NCI-H345 (cell line): Measurements from ENCODE around the gene SARNP.
"Not testable (repeated sequence)": the region's sequence is repeated elsewhere in the genome, so short reads cannot be mapped to it uniquely, and the experiment has no call there.

Source experiments
- DNase-seq: peaks from one replicate; lab custom pipeline; 2025; lab: John Stamatoyannopoulos, UW

Gene SARNP

DNA sequence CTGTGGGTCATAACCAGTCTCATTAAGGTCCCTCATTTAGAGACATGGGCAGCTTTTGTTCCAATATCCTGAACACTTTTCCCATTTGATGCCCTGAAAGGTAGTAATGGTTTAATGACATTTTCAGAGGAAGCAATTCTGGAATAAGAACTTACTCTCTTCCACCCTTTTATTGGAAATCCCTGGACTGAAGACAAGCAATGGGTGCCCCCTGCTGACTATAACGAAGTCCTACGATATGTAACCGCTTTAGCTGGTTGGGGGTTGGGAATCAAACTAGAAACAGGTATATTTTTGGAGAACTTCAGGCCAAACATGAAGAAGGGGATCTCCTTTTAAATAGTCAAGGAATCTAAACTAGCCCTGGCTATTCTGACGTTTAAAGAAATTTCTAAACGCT, 20.5 kb downstream of the SARNP start:
- DNase-seq = no peak

DNA sequence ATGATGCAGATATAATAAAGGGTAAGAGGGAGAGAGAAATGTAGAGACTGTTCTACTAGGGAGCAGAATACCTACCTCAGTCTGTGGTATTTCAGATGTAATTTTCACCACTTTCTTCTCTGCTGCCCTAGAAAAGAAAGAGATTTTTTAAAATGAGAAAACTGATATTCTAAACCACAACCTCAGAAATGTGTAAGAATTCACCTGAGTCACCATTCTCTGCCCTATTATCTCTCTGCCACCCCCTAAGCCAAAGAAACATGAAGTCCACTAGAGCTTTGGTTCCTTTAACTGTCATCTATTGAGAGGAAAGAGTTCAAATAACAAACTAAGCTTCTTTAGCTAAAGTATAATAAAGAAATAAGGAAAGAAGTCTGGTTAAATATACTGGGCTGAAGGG, 21.6 kb downstream of the SARNP start:
- DNase-seq = no peak

DNA sequence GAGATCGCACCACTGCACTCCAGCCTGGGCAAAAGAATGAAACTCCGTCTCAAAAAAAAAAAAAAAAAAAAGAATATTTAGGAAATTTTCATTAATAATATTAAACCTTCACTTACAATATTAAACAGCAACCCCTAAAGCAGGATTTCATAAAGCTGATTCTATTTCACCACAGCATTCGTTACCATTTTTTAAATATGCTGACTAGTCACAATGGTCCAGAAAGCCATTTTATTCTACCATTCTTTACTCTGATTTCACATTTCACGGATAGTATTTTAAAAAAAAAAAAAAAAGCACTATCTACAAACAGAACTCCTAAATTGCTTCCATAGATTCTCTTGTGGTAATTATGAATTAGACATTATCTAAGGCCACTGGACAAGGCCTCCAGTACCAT, 27.6 kb downstream of the SARNP start:
- DNase-seq = no peak

DNA sequence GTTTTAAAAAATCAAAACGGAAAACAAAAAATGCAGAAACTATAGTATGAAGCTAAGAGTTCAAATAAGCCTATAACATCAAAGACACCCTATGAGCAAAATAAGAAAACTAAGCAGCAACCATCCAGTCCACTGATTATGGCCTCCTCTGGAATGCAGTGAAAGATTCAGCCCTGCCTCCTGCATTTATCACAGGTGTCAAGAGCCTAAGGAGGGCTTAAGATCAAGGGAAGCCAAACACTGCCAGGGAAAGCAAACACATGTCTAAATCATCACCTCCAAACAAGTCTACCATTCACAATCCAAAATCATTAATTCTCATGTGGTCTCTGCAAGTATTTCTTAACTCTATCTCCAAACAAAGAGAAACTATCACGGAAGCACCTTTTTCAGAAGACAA, 28.4 kb downstream of the SARNP start:
- DNase-seq = no peak

DNA sequence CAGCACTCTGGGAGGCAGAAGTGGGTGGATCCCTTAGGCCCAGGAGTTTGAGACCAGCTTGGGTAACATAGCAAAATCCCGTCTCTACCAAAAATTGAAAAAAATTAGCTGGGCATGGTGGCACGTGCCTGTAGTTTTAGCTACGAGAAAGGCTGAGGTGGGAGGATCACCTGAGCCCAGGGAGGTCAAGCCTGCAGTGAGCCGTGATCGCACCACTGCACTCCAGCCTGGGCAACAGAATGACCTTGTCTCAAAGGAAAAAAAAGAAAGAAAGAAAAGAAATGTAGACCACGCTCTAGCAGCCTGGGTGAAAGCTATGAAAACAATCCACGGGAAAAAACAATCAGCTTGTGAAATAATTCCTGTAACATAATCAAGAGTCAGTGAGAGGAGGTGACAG, 29.0 kb downstream of the SARNP start:
- DNase-seq = no peak

DNA sequence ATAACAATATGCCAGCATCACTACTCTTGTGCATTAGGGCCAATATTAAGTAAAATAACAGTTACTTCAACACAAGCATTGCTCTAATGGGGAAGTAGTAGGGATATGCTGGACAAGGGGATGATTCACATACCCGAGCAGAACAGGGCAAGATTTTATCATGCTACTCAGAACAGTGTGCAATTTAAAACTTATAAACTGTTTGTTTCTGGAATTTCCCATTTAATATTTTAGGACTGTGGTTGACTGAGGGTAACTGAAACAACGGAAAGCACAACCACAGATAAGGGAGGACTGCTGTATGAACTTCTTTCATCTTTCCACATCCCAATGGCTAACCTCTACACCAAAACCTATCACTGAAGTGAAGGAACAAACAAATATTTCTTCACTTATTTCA, 36.8 kb downstream of the SARNP start:
- DNase-seq = no peak

DNA sequence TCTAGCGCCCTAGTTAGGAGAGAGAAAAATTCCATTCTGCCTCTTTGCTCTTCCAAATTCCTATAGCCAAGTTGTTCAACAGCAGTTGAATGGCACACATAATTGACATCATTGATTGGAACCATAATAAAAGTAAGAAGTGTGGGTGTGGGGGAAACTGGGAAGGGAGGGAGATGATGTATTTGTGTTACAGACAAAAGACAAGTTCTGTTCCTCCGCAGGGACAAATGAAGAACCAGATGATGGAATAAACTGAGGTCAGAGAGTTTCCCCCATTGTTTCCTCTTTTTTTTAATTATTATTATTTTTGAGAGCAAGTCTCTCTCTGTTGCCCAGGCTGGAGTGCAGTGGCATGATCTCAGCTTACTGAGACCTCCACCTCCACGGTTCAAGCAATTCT, 39.7 kb downstream of the SARNP start:
- no peak for DNase-seq

DNA sequence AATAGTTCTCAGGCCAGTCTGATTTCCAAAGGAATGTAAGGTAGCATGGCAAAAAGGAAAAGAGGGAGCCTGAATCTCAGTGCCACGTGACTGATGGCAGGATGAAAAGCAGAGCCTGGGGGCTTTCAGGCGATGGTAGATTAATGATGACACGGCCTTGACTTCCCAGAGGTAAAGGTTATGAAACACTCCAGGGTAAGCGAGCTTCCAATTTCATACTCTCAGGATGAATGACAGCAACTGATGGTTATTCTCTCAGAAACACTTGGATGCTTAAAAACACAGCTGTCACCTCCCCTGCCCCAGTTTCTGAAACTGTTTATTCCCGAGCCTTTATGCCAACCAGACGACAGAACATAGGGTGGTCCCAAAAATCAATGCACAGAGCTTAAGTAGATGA, 45.8 kb downstream of the SARNP start:
- DNase-seq = no peak

DNA sequence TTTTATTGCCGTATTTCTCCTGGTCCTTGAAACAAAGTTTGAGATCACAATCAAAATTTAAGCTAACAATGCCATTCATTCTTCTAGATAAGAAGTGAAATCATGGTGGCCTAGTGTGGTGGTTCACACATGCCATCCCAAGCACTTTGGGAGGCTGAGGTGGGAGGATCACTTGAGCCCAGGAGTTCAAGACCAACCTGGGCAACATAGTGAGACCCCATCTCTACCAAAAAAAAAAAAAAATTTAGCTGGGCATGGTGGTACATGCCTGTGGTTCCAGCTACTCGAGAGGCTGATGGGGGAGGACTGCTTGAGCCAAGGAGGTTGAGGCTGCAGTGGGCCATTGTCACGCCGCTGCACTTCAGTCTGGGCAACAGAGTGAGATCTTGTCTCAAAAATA, 50.4 kb downstream of the SARNP start:
- no peak for DNase-seq

DNA sequence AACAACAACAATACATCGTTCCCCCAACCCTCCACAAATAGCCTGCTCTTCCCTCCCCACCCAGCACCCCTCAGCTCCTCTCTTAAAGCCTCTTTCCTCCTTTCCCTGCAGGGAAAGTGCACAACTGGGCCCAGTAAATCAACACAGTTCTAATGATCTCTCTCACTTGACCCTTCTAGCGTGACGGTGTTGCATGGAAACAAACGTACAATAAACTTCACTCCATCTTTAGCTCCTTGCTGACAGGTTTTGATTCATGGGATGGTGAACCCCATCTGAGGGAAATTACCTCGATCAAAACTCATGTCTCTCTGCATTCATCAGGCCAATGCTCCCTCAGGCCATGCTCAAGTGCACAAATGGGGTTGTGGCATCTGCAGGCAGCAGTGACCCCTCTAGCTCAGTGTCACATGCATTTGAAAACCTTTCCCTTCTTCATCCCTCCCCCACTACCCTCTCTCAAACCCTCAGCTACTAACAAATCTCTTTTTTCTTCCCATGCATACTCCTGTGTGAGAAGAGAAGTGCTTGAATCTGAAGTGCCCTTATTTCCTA, 51.7 kb downstream of the SARNP start:
- DNase-seq = peak; percentile 25

DNA sequence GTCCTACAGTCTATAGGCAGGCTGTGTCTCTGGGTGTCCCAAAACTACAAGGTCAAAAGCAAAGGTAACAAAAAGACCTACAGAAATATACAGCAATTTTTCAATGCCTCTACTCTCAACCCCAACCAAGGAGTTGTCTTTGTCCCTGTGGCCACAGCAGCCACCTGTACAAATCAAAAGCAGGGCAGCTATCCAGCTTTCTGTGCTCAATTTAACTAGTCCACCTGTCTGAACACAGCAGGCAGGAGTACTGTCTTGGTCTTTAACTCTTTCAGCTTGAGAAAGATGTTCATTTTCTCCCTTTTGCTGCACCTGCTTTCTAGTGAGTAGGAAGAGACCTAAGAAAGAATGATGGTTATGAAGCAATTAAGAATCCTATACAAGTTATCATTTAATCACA, 54.9 kb downstream of the SARNP start:
- DNase-seq = no peak

DNA sequence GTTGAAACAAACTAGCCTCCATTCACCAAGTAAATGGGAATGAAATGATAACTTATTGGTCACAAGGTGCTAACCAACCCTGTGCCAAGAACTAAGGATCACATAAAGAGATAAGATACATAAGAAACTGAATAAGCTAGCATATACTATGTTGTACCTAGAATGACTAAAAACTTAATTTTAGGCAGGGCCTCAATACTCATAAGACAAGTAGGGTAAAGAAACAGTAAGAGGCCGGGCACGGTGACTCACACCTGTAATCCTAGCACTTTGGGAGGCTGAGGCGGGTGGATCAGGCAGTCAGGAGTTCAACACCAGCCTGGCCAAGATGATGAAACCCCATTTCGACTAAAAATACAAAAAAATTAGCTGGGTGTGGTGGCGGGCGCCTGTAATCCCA, 56.9 kb downstream of the SARNP start:
- no peak for DNase-seq

DNA sequence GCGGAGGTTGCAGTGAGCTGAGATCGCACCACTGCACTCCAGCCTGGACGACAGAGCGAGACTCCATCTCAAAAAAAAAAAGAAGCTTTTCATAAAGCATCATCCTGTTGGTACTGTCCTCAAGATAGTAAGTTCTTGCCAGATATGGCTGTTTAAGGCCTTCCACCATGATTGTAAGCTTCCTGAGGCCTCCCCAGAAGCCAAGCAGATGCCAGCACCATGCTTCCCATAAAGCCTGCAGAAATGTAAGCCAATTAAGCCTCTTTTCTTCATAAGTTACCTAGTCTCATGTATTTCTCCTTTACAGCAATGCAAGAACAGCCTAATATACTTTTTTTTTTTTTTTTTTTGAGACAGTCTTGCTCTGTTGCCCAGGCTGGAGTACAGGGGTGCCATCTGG, 58.9 kb downstream of the SARNP start:
- not testable (repeated sequence) for DNase-seq

DNA sequence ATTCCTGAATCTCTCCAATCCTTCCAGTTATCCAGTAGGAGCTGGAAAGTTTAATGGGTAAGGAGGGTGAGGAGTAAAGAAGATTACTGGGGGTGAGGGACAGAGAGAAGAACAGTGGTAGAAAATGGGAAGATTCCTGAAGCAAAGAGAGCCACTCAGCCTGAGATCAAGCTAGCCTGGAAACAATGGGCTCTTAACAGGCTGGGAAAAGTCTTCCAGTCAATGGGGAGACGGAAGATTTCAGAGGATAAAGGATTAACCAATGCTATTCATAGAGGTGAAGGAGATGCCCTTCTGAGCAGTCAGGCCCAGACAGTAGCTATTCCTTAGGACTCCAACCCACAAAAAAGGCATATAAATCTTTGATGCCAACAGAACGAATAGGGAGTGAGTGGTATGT, 59.8 kb downstream of the SARNP start:
- DNase-seq = no peak

DNA sequence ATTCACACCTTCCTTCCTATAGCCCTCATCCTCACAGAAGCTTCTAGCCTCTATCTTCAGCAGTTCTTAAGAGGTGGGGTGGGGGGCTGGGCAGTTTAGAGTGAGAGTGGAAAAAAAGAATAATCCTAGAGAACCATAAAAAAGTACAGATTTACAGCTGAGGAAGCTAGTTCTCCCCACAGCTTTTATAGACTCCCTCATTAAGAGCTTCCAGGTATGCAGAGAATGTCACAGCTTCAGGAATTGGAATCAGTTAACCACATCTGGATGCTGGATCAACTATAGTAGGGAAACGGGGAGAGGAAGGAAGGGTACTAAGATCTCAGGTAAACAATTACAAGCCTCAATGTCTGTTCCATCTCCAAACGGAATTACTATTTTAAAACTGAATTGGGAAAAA, 62.3 kb downstream of the SARNP start:
- DNase-seq = no peak

DNA sequence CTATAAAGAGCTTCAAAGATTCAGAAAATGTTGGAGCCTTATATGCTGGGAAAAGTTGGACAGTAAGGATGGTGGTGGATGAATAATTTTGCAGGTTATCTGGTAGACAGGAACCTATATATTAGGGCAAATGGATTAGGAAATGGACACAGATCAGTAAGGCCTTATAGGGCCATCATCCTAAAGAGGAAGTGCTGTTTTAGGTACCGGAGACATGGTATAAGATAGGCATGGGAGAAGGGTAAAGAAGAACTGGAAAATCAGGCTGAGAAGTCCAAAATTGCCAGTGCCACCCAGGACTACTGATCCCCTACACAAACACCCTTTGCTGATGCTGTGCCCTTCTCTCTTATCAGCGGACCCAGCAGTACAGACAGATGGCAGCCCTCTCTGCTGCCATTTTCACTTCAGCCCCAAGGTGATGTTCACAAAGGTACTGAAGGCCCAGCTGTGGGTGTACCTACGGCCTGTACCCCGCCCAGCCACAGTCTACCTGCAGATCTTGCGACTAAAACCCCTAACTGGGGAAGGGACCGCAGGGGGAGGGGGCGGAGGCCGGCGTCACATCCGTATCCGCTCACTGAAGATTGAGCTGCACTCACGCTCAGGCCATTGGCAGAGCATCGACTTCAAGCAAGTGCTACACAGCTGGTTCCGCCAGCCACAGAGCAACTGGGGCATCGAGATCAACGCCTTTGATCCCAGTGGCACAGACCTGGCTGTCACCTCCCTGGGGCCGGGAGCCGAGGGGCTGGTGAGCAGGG, 69.1 kb downstream of the SARNP start:
- DNase-seq = no peak

DNA sequence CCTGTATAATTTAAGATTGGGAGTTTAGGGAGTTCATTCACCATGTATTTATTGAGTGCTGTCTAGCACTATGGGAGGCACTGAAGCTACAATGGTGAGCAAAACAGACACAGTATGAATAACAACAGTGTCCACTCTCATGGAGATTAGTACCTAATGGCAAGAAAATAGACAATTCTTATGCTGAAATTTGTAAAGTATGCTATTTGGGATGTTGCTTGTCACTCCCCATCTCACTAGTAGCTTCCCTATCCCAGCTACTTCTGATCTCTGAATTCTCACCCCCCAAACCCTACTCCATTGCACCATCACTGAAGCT, 70.7 kb downstream of the SARNP start:
- no peak for DNase-seq

DNA sequence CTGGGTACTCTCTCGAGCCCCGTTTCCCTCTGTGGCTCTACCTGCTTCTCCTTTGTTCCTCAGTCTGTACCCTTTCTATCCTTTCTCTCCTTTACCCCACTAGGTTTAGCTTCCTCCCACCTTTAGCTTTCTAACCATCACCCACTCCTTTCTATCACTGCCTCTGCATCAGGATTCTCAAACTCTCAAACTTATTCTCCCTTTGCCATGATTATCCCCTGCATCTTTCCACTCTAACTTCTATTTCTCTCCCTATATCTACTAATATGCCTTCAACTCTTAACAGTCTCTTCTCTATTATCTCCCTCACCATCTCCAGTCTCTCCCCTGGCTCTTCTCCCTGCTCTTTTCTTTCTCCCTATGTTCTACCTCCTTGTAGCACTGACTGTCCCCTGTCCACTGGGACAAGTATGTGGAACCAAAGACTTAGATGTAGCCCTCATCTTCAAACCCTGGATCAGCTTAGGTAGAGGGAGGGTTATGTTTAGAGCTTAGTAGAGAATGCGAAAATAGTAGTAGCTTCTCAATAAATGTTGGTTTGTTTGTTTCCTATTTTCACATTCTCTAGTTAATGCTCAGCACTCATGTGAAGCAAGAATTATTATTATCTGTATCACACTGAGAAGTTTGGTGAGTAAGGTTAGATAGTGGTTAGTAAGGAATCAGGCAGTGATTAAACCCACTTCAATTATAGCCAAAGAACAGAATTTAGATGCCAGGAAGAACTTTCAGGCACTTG, 71.2 kb downstream of the SARNP start:
- no peak for DNase-seq

DNA sequence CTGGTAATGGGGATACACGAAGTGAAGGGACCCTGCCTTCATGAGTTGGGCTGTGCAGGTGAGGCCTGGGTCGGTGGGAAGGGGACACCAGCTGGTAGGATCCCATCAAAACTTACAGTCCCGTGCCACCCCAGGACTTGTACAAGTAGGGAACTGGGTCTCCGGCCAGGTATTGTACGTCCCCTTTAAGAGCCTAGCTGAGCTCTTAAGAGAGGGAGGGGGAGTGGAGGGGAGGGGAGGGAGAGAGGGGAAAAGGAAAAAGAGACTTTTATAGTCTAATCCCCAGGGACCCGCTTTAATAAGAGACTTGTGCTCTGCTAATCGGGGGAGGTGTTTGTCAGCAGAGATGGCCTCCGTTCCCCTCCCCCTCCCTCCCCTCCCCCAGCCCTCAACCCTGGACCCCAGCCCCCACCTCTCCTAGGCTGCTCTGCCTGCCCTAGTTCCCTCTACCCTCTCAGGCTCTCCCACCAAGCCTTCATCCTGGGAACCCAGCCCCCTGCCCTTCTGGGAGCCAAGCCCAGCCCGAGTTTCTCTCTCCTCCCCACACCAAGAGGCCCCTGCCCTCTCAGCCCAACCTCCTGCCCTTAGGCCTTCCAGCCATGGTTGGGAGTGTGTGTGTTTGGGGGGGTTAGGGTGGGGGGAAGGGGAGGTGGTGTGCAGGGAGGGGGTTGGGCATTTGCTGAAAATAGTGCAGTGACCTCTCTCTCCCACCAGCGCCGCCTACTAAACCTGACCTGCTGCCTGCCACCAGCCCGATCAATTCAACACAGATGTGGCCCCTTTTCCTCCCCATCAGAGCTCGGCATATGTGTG, 72.0 kb downstream of the SARNP start:
- peak; percentile 41 for DNase-seq

DNA sequence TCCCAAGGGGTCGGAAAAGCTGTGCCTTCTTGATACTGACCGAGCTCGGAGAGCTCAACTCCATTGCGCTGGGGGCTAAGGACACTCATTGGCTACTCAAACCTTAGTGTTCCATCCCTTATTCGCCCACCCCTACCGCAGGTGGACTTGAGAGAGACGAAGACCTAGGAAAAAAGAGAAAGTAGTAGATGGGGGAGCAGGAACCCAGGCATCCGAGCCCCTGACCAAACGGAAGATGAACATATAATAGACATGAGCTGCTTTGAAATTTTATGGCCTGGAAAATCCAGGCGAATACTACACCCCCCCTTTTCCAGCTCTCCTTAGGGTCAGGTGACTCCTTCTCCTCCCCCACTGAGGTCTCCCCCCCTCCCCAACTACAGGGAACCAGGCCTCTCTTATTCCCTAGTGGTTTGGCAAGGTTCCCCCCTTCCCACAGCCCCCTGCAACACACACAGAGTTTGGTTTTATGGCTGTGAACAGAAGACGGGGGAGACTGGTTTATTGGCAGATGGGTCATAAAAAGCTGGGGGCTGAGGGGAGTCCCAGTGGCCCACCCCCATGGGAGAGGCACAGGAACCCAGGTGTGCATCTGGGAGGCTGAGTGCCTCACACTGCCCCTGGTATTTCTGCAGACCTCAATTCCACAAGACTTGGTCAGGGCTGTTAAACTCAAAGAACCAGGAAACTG, 73.0 kb downstream of the SARNP start:
- no peak for DNase-seq

DNA sequence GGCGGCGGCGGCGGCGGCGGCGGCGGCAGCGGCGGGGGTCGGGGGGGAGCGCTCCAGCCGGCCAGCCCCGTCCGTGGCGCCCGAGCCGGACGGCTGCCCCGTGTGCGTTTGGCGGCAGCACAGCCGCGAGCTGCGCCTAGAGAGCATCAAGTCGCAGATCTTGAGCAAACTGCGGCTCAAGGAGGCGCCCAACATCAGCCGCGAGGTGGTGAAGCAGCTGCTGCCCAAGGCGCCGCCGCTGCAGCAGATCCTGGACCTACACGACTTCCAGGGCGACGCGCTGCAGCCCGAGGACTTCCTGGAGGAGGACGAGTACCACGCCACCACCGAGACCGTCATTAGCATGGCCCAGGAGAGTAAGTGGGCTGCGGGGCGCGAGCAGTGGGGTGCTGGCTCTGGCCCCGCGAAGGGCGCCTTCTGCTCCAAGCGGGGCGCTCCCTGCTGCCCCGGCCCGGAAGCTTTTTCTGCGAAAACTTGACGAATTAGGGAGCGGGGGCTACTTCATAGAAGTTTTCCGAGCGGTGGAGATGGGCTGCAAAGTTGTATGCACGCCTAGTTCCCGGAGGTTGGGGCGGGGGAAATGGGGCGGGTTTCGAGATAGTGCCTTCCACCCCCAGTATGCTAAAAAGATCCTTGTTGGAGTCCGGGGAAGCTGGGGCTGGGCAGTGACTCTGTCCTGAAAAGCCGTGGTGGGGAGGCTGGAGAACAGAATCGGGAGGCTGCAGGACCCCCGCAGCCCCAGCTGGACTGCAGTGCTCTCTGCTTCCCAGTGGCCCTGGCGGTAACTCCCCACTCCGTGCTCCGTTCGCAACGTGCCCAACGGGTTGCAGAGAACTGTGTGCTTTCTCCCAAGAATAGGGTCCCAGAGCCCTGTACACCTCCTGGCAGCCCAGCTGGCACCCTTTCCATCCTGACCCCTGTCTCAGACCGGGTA, 73.9 kb downstream of the SARNP start:
- peak; percentile 37 for DNase-seq
